NCI-H2029 (cell line): Measurements from ENCODE around the gene CRY1.
"Not testable (repeated sequence)": the region's sequence is repeated elsewhere in the genome, so short reads cannot be mapped to it uniquely, and the experiment has no call there.

Experiments
- DNase-seq: peaks from one replicate; lab custom pipeline; 2025; lab: John Stamatoyannopoulos, UW

Gene CRY1

GRCh38 chr12:107064687-107065086, 28.7 kb downstream of the CRY1 start:
- DNase-seq: no peak

GRCh38 chr12:107064243-107064642, 29.1 kb downstream of the CRY1 start:
- DNase-seq: no peak

- no peak for DNase-seq
Measured at GRCh38 chr12:107058190-107058589, 35.2 kb downstream of the CRY1 start.

GRCh38 chr12:107057071-107057834, 36.1 kb downstream of the CRY1 start:
- DNase-seq: no peak

GRCh38 chr12:107053709-107054108, 39.6 kb downstream of the CRY1 start:
- DNase-seq: no peak

- no peak for DNase-seq
Measured at GRCh38 chr12:107045186-107045585, 48.2 kb downstream of the CRY1 start.

- DNase-seq: no peak
Measured at GRCh38 chr12:107042801-107043200, 50.5 kb downstream of the CRY1 start.

GRCh38 chr12:107035733-107036132, 57.6 kb downstream of the CRY1 start:
- no peak for DNase-seq

GRCh38 chr12:107033758-107034739, 59.3 kb downstream of the CRY1 start:
- DNase-seq: no peak

- no peak for DNase-seq
Measured at GRCh38 chr12:107032266-107032665, 61.1 kb downstream of the CRY1 start.

- DNase-seq: no peak
Measured at GRCh38 chr12:107031061-107031460, 62.3 kb downstream of the CRY1 start.

- no peak for DNase-seq
Measured at GRCh38 chr12:107029081-107029480, 64.3 kb downstream of the CRY1 start.

GRCh38 chr12:107027636-107028053, 65.7 kb downstream of the CRY1 start:
- DNase-seq: peak; percentile 95

- no peak for DNase-seq
Measured at GRCh38 chr12:107026806-107027635, 66.3 kb downstream of the CRY1 start.

GRCh38 chr12:107026356-107026755, 67.0 kb downstream of the CRY1 start:
- not testable (repeated sequence) for DNase-seq

- no peak for DNase-seq
Measured at GRCh38 chr12:107025671-107026070, 67.7 kb downstream of the CRY1 start.

GRCh38 chr12:107019546-107019945, 73.8 kb downstream of the CRY1 start:
- no peak for DNase-seq

- no peak for DNase-seq
Measured at GRCh38 chr12:107017042-107017441, 76.3 kb downstream of the CRY1 start.

GRCh38 chr12:107014055-107014454, 79.3 kb downstream of the CRY1 start:
- DNase-seq: peak; percentile 47

GRCh38 chr12:107012736-107013425, 80.5 kb downstream of the CRY1 start:
- no peak for DNase-seq

GRCh38 chr12:107011519-107011918, 81.8 kb downstream of the CRY1 start:
- DNase-seq: no peak
